Thoracic aorta (tissue), 2 donors: ENCODE results near the gene BMPR1A. TPM values are rescaled to one million over a fixed set of nuclear protein-coding genes. Genes with fewer than 3 reads are reported as not detected.
"Not testable (repeated sequence)": the region's sequence is repeated elsewhere in the genome, so short reads cannot be mapped to it uniquely, and the experiment has no call there.

Experiments used
- ATAC-seq: fragments of 150-250 bp; one replicate; pipeline ENCODE4 v1.8.0; 2017; ENCODE audit warnings: low read depth; ENCODE audit not compliant: insufficient number of reproducible peaks, low FRiP score
- DNase-seq: peaks from one replicate; pipeline ENCODE4 v3.0.0-alpha.2; 2020; ENCODE audit warnings: low spot score
- H3K27ac ChIP-seq, 2 donors: fragments of 200-600 bp; sonication (generic); 1 replicate in 1 of 2; 2 replicates in 1 of 2; pipeline ENCODE4 v1.5.1; 2016; ENCODE audit warnings: mild to moderate bottlenecking in 2 of 2, moderate library complexity in 2 of 2
- H3K27me3 ChIP-seq: fragments of 200-600 bp; sonication (generic); replicated peaks from 2 replicates; pipeline ENCODE4 v1.6.0; 2016; ENCODE audit warnings: mild to moderate bottlenecking; ENCODE audit not compliant: insufficient read depth
- H3K36me3 ChIP-seq: fragments of 200-600 bp; sonication (generic); one replicate; pipeline ENCODE4 v1.5.1; 2016
- H3K4me1 ChIP-seq, 2 donors: fragments of 200-600 bp; sonication (generic); 1 replicate in 1 of 2; 2 replicates in 1 of 2; pipeline versions ENCODE4 v1.5.1 to v1.6.0; 2016; ENCODE audit warnings: low read depth in 2 of 2, mild to moderate bottlenecking in 1 of 2; ENCODE audit not compliant: control insufficient read depth in 1 of 2
- H3K4me3 ChIP-seq: fragments of 200-600 bp; sonication (generic); 2 replicates; pipeline ENCODE4 v1.5.1; 2016; ENCODE audit warnings: mild to moderate bottlenecking
- H3K9me3 ChIP-seq: fragments of 200-600 bp; sonication (generic); 2 replicates; pipeline ENCODE4 v1.5.1; 2016
- CTCF ChIP-seq: fragments of 200-600 bp; sonication (generic); IDR thresholded peaks from one replicate; pipeline ENCODE4 v1.5.1; 2019; ENCODE audit warnings: antibody characterized with exemption
- total RNA-seq, 2 donors: library from RNA; depleted of rRNA; stranded (reverse); fragments of >200 nt; gene quantifications; one replicate each; pipeline versions ENCODE4 v1.1.0 to v1.2.3, GENCODE V29; 2016

The BMPR1A gene
- total RNA-seq, 2 donors from 2014 or later, result 69.0 to 130 TPM

DNA sequence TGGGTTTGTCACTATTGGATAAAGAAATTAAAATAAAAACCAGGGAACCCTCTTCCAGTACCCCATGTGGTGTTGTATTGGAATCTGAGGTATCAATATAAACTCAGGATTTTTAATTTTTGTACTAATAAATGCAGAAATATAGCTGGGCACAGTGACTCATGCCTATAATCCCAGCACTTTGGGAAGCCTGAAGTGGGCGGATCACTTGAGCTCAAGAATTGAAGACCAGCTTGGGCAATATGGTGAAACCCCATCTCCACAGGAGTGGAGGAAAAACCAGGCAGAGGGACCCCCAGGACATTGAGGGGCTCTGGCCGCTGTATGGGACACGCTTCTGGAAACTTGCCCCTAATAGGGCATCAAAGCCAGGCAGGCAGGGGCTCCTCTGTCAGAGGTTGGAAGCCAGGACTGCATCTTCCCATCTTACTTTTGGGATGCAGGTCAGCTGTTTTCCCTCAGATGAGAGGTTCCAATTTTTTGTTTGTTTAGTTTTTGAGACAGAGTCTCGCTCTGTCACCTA is 222.9 kb downstream of the BMPR1A start:
- ATAC-seq (no peak), DNase-seq (no peak)
- Histone ChIP-seq H3K36me3 (no peaks in the 10 kb centered on the region), H3K4me3 (no peak overlapping the region), H3K9me3 (no peaks in the 10 kb centered on the region), H3K4me1 (peaks cover 25 to 42% of the 10 kb centered on the region in 2 donors), H3K27me3 (no peaks in the 10 kb centered on the region), H3K27ac (peak overlapping the region; percentile 86 to 96)
- no peak for TF ChIP-seq CTCF

- no peak for TF ChIP-seq CTCF
- H3K36me3 ChIP-seq, result no peaks in the 10 kb centered on the region
- ATAC-seq (peak; percentile 63), DNase-seq (no peak)
- peak overlapping the region; percentile 86 to 96 for H3K27ac ChIP-seq
- H3K4me1 ChIP-seq, result peaks cover 25 to 42% of the 10 kb centered on the region in 2 donors
- H3K27me3 ChIP-seq, result no peaks in the 10 kb centered on the region
- no peaks in the 10 kb centered on the region for H3K9me3 ChIP-seq
- peak overlapping the region; percentile 38 for H3K4me3 ChIP-seq
Observed at GRCh38 chr10:86979977-86980448, 223.6 kb downstream of the BMPR1A start.

- Histone ChIP-seq H3K4me1 (peaks cover 25 to 42% of the 10 kb centered on the region in 2 donors), H3K27ac (peak overlapping the region; percentile 86 to 96)
- not testable (repeated sequence) for H3K36me3 ChIP-seq, H3K9me3 ChIP-seq, H3K4me3 ChIP-seq, DNase-seq, H3K27me3 ChIP-seq, ATAC-seq
Observed at GRCh38 chr10:86981020-86981419, 224.6 kb downstream of the BMPR1A start.

GRCh38 chr10:86981716-86982115 is 225.3 kb downstream of the BMPR1A start:
- H3K27ac ChIP-seq, result peak overlapping the region; percentile 86 to 96
- H3K27me3 ChIP-seq, result no peaks in the 10 kb centered on the region

More at GRCh38 chr10:86981716-86982115, 225.3 kb downstream of the BMPR1A start:
- Histone ChIP-seq H3K4me1 (peaks cover 25 to 42% of the 10 kb centered on the region in 2 donors), H3K4me3 (no peak overlapping the region), H3K36me3 (no peaks in the 10 kb centered on the region), H3K9me3 (no peaks in the 10 kb centered on the region)
- DNase-seq, result no peak
- no peak for ATAC-seq
- no peak for TF ChIP-seq CTCF

Other genes with a start within 250 kb of the BMPR1A start
- gene WAPL, start 234.8 kb upstream of the BMPR1A start, total RNA-seq, result 10 to 100 TPM; 25.9 to 52.7 TPM
- not detected for gene OPN4, start 102.1 kb upstream of the BMPR1A start, total RNA-seq
- 10 to 100 TPM; 59.5 to 63.8 TPM for gene LDB3, start 88.1 kb upstream of the BMPR1A start, total RNA-seq
- 10 to 100 TPM; 49.4 to 55.0 TPM for gene MMRN2, start 201.0 kb downstream of the BMPR1A start, total RNA-seq
- gene SNCG, start 202.0 kb downstream of the BMPR1A start, total RNA-seq, result 100 to 1,000 TPM in 1 of 2 donors, 10 to 100 TPM in 1; 50.9 to 167 TPM
- 100 to 1,000 TPM; 318 to 644 TPM for gene ADIRF, start 211.9 kb downstream of the BMPR1A start, total RNA-seq